GM23248 (cell line): ENCODE measurements around the gene BRCA1. TPM values are rescaled to one million over a fixed set of nuclear protein-coding genes. Genes with fewer than 3 reads are reported as not detected.

Source experiments
- DNase-seq: peaks from one replicate; pipeline ENCODE4 v3.0.0-alpha.2; 2015
- H2AFZ ChIP-seq: fragments of 200-600 bp; sonication (generic); 2 replicates; pipeline ENCODE4 v1.6.1; 2016; ENCODE audit warnings: antibody characterized with exemption
- H3F3A ChIP-seq: fragments of 200-600 bp; sonication (generic); 2 replicates; pipeline ENCODE4 v1.6.1; 2016; ENCODE audit warnings: mild to moderate bottlenecking, antibody characterized with exemption, mixed run types; ENCODE audit not compliant: insufficient read depth
- H3K27ac ChIP-seq: fragments of 200-600 bp; sonication (generic); 2 replicates; pipeline ENCODE4 v1.5.1; 2016; ENCODE audit warnings: mild to moderate bottlenecking
- H3K27me3 ChIP-seq: fragments of 200-600 bp; sonication (generic); replicated peaks from 2 replicates; pipeline ENCODE4 v1.6.1; 2016; ENCODE audit warnings: mild to moderate bottlenecking; ENCODE audit not compliant: insufficient read depth
- H3K36me3 ChIP-seq: fragments of 200-600 bp; sonication (generic); 2 replicates; pipeline ENCODE4 v1.6.1; 2016; ENCODE audit warnings: low read depth, mild to moderate bottlenecking
- H3K4me1 ChIP-seq: fragments of 200-600 bp; sonication (generic); 2 replicates; pipeline ENCODE4 v1.6.1; 2016; ENCODE audit warnings: mild to moderate bottlenecking; ENCODE audit not compliant: insufficient read depth
- H3K4me2 ChIP-seq: fragments of 200-600 bp; sonication (generic); one replicate; pipeline ENCODE4 v1.6.1; 2016; ENCODE audit warnings: mild to moderate bottlenecking; ENCODE audit not compliant: unreplicated experiment
- H3K4me3 ChIP-seq: fragments of 200-600 bp; sonication (generic); 2 replicates; pipeline ENCODE4 v1.5.1; 2016; ENCODE audit warnings: mild to moderate bottlenecking
- H3K79me2 ChIP-seq: fragments of 200-600 bp; sonication (generic); 2 replicates; pipeline ENCODE4 v1.6.1; 2016; ENCODE audit warnings: mild to moderate bottlenecking; ENCODE audit not compliant: insufficient read depth
- H3K9ac ChIP-seq: fragments of 200-600 bp; sonication (generic); 2 replicates; pipeline ENCODE4 v1.6.1; 2016; ENCODE audit warnings: mild to moderate bottlenecking
- H3K9me2 ChIP-seq: fragments of 200-600 bp; sonication (generic); 2 replicates; pipeline ENCODE4 v1.6.1; 2016; ENCODE audit warnings: mixed run types, mild to moderate bottlenecking, moderate library complexity; ENCODE audit not compliant: insufficient read depth
- H3K9me3 ChIP-seq: fragments of 200-600 bp; sonication (generic); one replicate; pipeline ENCODE4 v1.6.1; 2017; ENCODE audit warnings: low read depth
- H4K20me1 ChIP-seq: fragments of 200-600 bp; sonication (generic); 2 replicates; pipeline ENCODE4 v1.6.0; 2016; ENCODE audit not compliant: insufficient read depth
- EZH2 ChIP-seq: fragments of 200-600 bp; sonication (generic); IDR thresholded peaks from 2 replicates; pipeline ENCODE4 v1.6.1; 2018; ENCODE audit warnings: antibody characterized with exemption, mild to moderate bottlenecking; ENCODE audit not compliant: insufficient read depth, poor library complexity, severe bottlenecking
- EZH2phosphoT487 ChIP-seq: fragments of 200-600 bp; sonication (generic); IDR thresholded peaks from 2 replicates; pipeline ENCODE4 v1.6.1; 2018; ENCODE audit warnings: antibody characterized with exemption, moderate library complexity, mild to moderate bottlenecking, low read depth; ENCODE audit not compliant: insufficient read depth
- WGBS, 2 experiments: methylation state at CpG; one replicate each; pipeline ENCODE4 v1.1.6; 2015 to 2017; ENCODE audit warnings: low lambda C conversion rate in 2 of 2, low coverage in 1 of 2; ENCODE audit errors: missing lambda C conversion rate in 2 of 2; 5-methylcytosine and 5-hydroxymethylcytosine counted together
- in situ Hi-C: fragments of 300-500 bp; cut with MboI; formaldehyde crosslinking; loops from 2 replicates; pipeline ENCODE4 v1.15.0; 2020
- polyA plus RNA-seq: library from polyadenylated mRNA; unstranded; fragments of >200 nt; fragmentation: Nextera tagmentation; extraction: Ambion mirVana; gene quantifications from 2 replicates; pipeline ENCODE4 v1.2.1, GENCODE V29; 2016
- total RNA-seq: library from RNA; depleted of rRNA; stranded (reverse); fragments of >200 nt; shearing (Covaris generic); gene quantifications from 2 replicates; pipeline ENCODE4 v1.2.3, GENCODE V29; 2014

Gene BRCA1
- total and polyA plus RNA-seq, 2 experiments from 2014 or later: 12.7 to 13.6 TPM

GRCh38 chr17:43034894-43035293, 90.3 kb downstream of the BRCA1 start:
- TF ChIP-seq EZH2: no peak
- TF ChIP-seq EZH2phosphoT487: no peak
- H3K9ac ChIP-seq: no peak overlapping the region
- H3K9me2 ChIP-seq: no peaks in the 10 kb centered on the region
- in situ Hi-C loops: loop anchor here (25.0 kb wide), 1 partner anchor 277 kb away; no protein-coding TSS in a partner anchor
- WGBS, 2 experiments: 86 to 91% methylated on average over 3 of the region's 3 CpGs
- no peaks in the 10 kb centered on the region for H3K79me2 ChIP-seq
- H3K4me2 ChIP-seq: no peak overlapping the region
- H3K4me1 ChIP-seq: no peaks in the 10 kb centered on the region
- H3K36me3 ChIP-seq: no peaks in the 10 kb centered on the region
- DNase-seq: no peak
- H4K20me1 ChIP-seq: no peaks in the 10 kb centered on the region
- H3F3A ChIP-seq: no peaks in the 10 kb centered on the region
- H3K27ac ChIP-seq: no peak overlapping the region
- no peaks in the 10 kb centered on the region for H3K27me3 ChIP-seq
- no peak overlapping the region for H2AFZ ChIP-seq
- no peaks in the 10 kb centered on the region for H3K9me3 ChIP-seq
- no peak overlapping the region for H3K4me3 ChIP-seq

- TF ChIP-seq EZH2 (no peak), EZH2phosphoT487 (no peak)
- H3F3A ChIP-seq: no peaks in the 10 kb centered on the region
- H3K4me1 ChIP-seq: no peaks in the 10 kb centered on the region
- no peak overlapping the region for H3K9ac ChIP-seq
- no peak overlapping the region for H3K4me3 ChIP-seq
- no peaks in the 10 kb centered on the region for H3K27me3 ChIP-seq
- no peak for DNase-seq
- WGBS, 2 experiments: 43 to 49% methylated on average over 12 of the region's 12 CpGs
- in situ Hi-C loops: loop anchor here (25.0 kb wide), 1 partner anchor 278 kb away; no protein-coding TSS in a partner anchor
- no peaks in the 10 kb centered on the region for H4K20me1 ChIP-seq
- H3K9me3 ChIP-seq: no peaks in the 10 kb centered on the region
- H3K27ac ChIP-seq: no peak overlapping the region
- H3K9me2 ChIP-seq: no peaks in the 10 kb centered on the region
- H3K36me3 ChIP-seq: no peaks in the 10 kb centered on the region
- H3K79me2 ChIP-seq: no peaks in the 10 kb centered on the region
- no peak overlapping the region for H3K4me2 ChIP-seq
- no peak overlapping the region for H2AFZ ChIP-seq
These were observed 90.9 kb downstream of the BRCA1 start for GRCh38 chr17:43033948-43034881.

GRCh38 chr17:43031666-43032065, 93.5 kb downstream of the BRCA1 start:
- no peaks in the 10 kb centered on the region for H3K79me2 ChIP-seq
- no peaks in the 10 kb centered on the region for H4K20me1 ChIP-seq
- 74 to 89% methylated on average over 3 of the region's 3 CpGs for WGBS, 2 experiments
- no peaks in the 10 kb centered on the region for H3K27me3 ChIP-seq
- H2AFZ ChIP-seq: no peak overlapping the region
- no peak overlapping the region for H3K27ac ChIP-seq
- TF ChIP-seq EZH2phosphoT487 (no peak), EZH2 (no peak)
- H3K4me1 ChIP-seq: no peaks in the 10 kb centered on the region
- H3K9me3 ChIP-seq: no peaks in the 10 kb centered on the region
- no peak overlapping the region for H3K4me2 ChIP-seq
- H3K9me2 ChIP-seq: no peaks in the 10 kb centered on the region
- no peak overlapping the region for H3K9ac ChIP-seq
- H3F3A ChIP-seq: no peaks in the 10 kb centered on the region
- DNase-seq: no peak
- in situ Hi-C loops: loop anchor here (25.0 kb wide), 1 partner anchor 281 kb away; no protein-coding TSS in a partner anchor
- no peaks in the 10 kb centered on the region for H3K36me3 ChIP-seq
- no peak overlapping the region for H3K4me3 ChIP-seq

GRCh38 chr17:43030137-43030767, 94.9 kb downstream of the BRCA1 start:
- WGBS, 2 experiments: 65 to 68% methylated on average over 6 of the region's 6 CpGs
- H2AFZ ChIP-seq: no peak overlapping the region
- H3K27ac ChIP-seq: no peak overlapping the region
- H3F3A ChIP-seq: no peaks in the 10 kb centered on the region
- no peak overlapping the region for H3K9ac ChIP-seq
- H3K4me3 ChIP-seq: no peak overlapping the region
- no peak overlapping the region for H3K4me2 ChIP-seq
- TF ChIP-seq EZH2phosphoT487 (no peak), EZH2 (no peak)
- H3K36me3 ChIP-seq: no peaks in the 10 kb centered on the region
- in situ Hi-C loops: loop anchor here (25.0 kb wide), 1 partner anchor 282 kb away; no protein-coding TSS in a partner anchor
- H4K20me1 ChIP-seq: no peaks in the 10 kb centered on the region
- no peaks in the 10 kb centered on the region for H3K27me3 ChIP-seq
- no peaks in the 10 kb centered on the region for H3K9me3 ChIP-seq
- DNase-seq: no peak
- no peaks in the 10 kb centered on the region for H3K9me2 ChIP-seq
- H3K4me1 ChIP-seq: no peaks in the 10 kb centered on the region
- no peaks in the 10 kb centered on the region for H3K79me2 ChIP-seq
